H1 (cell line): Measurements from ENCODE around the gene SRP9. TPM values are rescaled to one million over a fixed set of nuclear protein-coding genes. Genes with fewer than 3 reads are reported as not detected.

ENCODE experiments used
- FOSL1 ChIP-seq: IDR thresholded peaks from 2 replicates; pipeline ENCODE4 v1.6.1; 2011; ENCODE audit warnings: mild to moderate bottlenecking, low read depth, low read length, moderate library complexity; ENCODE audit not compliant: insufficient read depth
- HDAC6 ChIP-seq: IDR thresholded peaks from one replicate; pipeline ENCODE4 v1.7.1; 2012; ENCODE audit warnings: low read depth, mild to moderate bottlenecking, inconsistent platforms, low read length, moderate library complexity
- JUN ChIP-seq: IDR thresholded peaks from 2 replicates; pipeline ENCODE4 v1.6.1; 2011; ENCODE audit warnings: low read depth, mild to moderate bottlenecking, improper control_type of control experiment, low read length
- polyA plus RNA-seq, 7 experiments: library from polyadenylated mRNA; depleted of rRNA in 3 of 7; stranded (reverse) in 5 of 7; unstranded in 2 of 7; fragments of >200 nt in 5 of 7; fragments of 200-250 nt in 2 of 7; gene quantifications; 1 replicate in 5 of 7; 2 replicates in 1 of 7; 4 replicates in 1 of 7; pipeline versions ENCODE4 v1.2.1 to v1.2.3, GENCODE V29; 2011 to 2013; ENCODE audit warnings: missing spikeins in 2 of 7, mixed read lengths in 2 of 7
- total RNA-seq: library from RNA; stranded (reverse); fragmentation: NEBNext Ultra II Directional; extraction: Animal tissue kit (Norgen Biotek cat#: 25700); gene quantifications from 2 replicates; pipeline ENCODE4 v1.2.1, GENCODE V29; 2021

SRP9 gene
- total and polyA plus RNA-seq, 2 of the 8 experiments (the other 6 are each of a cell fraction or from before 2014, with no cell fraction given), result 446 to 572 TPM

DNA sequence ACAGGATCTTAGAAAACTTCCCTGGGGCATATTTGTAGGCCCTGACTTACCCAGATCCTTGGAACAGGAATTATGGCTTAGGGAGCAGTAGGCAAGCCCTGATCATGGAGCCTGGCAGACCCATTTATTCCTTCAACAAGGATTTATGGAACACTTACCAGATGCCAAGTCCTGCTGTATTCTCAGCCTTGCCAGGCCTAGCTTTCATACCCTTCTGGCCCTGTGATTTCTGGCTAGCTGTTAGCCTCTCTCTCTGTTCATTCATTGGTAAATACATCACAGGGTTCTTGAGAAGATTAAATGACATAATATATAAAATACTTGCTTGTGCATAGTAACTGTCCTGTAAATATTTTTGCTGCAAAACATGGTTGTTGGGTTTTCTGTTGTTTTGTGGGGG is 32.4 kb upstream of the SRP9 start (continued):
- TF ChIP-seq FOSL1 (no peak), JUN (no peak), HDAC6 (no peak)
